ENCODE measurements around the gene LRRC27. TPM values are rescaled to one million over a fixed set of nuclear protein-coding genes. Genes with fewer than 3 reads are reported as not detected.
"Not testable (repeated sequence)": the region's sequence is repeated elsewhere in the genome, so short reads cannot be mapped to it uniquely, and the experiment has no call there.

LRRC27 gene
- total and polyA plus RNA-seq, 2 experiments from 2014 or later = 7.5 to 9.6 TPM

GRCh38 chr10:132314336-132314735 lies 17.7 kb upstream of the LRRC27 start:
- Histone ChIP-seq H3K4me3 (no peak overlapping the region), H2AFZ (no peak overlapping the region), H3K4me1 (ENCODE audit: insufficient read depth) (peaks cover 4% of the 10 kb centered on the region), H4K20me1 (ENCODE audit: insufficient read depth) (no peaks in the 10 kb centered on the region), H3K4me2 (ENCODE audit: unreplicated experiment) (no peak overlapping the region), H3K27ac (no peak overlapping the region), H3K9me2 (ENCODE audit: insufficient read depth) (no peaks in the 10 kb centered on the region), H3F3A (ENCODE audit: insufficient read depth) (peaks cover 6% of the 10 kb centered on the region), H3K9ac (no peak overlapping the region), H3K36me3 (ENCODE audit: low read depth) (no peaks in the 10 kb centered on the region), H3K27me3 (replicated peaks; ENCODE audit: insufficient read depth) (no peaks in the 10 kb centered on the region), H3K79me2 (ENCODE audit: insufficient read depth) (no peaks in the 10 kb centered on the region), H3K9me3 (ENCODE audit: low read depth) (no peaks in the 10 kb centered on the region)
- 94 to 100% methylated on average over 4 of the region's 4 CpGs for WGBS, 2 experiments (ENCODE audit: low coverage in 1 of 2, low lambda C conversion rate in 2 of 2, missing lambda C conversion rate in 2 of 2)
- no peak for TF ChIP-seq EZH2phosphoT487 (IDR thresholded peaks at IDR 0.05; ENCODE audit: insufficient read depth, low read depth)
- no peak for TF ChIP-seq EZH2 (IDR thresholded peaks at IDR 0.05; ENCODE audit: insufficient read depth, poor library complexity, severe bottlenecking)
- no peak for DNase-seq
- in situ Hi-C loops (cut with MboI) = no loop called here

GRCh38 chr10:132314881-132315280 lies 17.1 kb upstream of the LRRC27 start:
- H3K9me3 ChIP-seq (ENCODE audit: low read depth); H3K4me3 ChIP-seq; H2AFZ ChIP-seq; H3K36me3 ChIP-seq (ENCODE audit: low read depth); H3K9me2 ChIP-seq (ENCODE audit: insufficient read depth); in situ Hi-C loops (cut with MboI); H3K27me3 ChIP-seq (replicated peaks; ENCODE audit: insufficient read depth); H3K9ac ChIP-seq; H3K4me1 ChIP-seq (ENCODE audit: insufficient read depth); H3K4me2 ChIP-seq (ENCODE audit: unreplicated experiment); H4K20me1 ChIP-seq (ENCODE audit: insufficient read depth); H3K27ac ChIP-seq; H3K79me2 ChIP-seq (ENCODE audit: insufficient read depth); DNase-seq: not testable (repeated sequence)
- WGBS, 2 experiments (ENCODE audit: low coverage in 1 of 2, low lambda C conversion rate in 2 of 2, missing lambda C conversion rate in 2 of 2) = 88% methylated on average over 8 of the region's 8 CpGs
- peaks cover 12% of the 10 kb centered on the region for H3F3A ChIP-seq (ENCODE audit: insufficient read depth)

- Histone ChIP-seq H3K27me3 (replicated peaks; ENCODE audit: insufficient read depth) (no peaks in the 10 kb centered on the region), H3K36me3 (ENCODE audit: low read depth) (no peaks in the 10 kb centered on the region), H3F3A (ENCODE audit: insufficient read depth) (peaks cover 12% of the 10 kb centered on the region), H3K4me3 (no peak overlapping the region), H3K9me2 (ENCODE audit: insufficient read depth) (no peaks in the 10 kb centered on the region), H2AFZ (no peak overlapping the region), H3K4me1 (ENCODE audit: insufficient read depth) (peaks cover 20% of the 10 kb centered on the region), H3K79me2 (ENCODE audit: insufficient read depth) (peaks cover 6% of the 10 kb centered on the region; the same call in 1 of the 2 replicates), H3K9ac (no peak overlapping the region), H3K27ac (no peak overlapping the region), H3K9me3 (ENCODE audit: low read depth) (no peaks in the 10 kb centered on the region), H4K20me1 (ENCODE audit: insufficient read depth) (no peaks in the 10 kb centered on the region), H3K4me2 (ENCODE audit: unreplicated experiment) (no peak overlapping the region)
- WGBS, 2 experiments (ENCODE audit: low coverage in 1 of 2, low lambda C conversion rate in 2 of 2, missing lambda C conversion rate in 2 of 2) = 75% methylated on average over 5 of the region's 5 CpGs
- no peak for TF ChIP-seq EZH2phosphoT487 (IDR thresholded peaks at IDR 0.05; ENCODE audit: insufficient read depth, low read depth)
- no peak for TF ChIP-seq EZH2 (IDR thresholded peaks at IDR 0.05; ENCODE audit: insufficient read depth, poor library complexity, severe bottlenecking)
- DNase-seq = no peak
- in situ Hi-C loops (cut with MboI) = no loop called here
These were observed 15.9 kb upstream of the LRRC27 start for GRCh38 chr10:132316133-132316532.

- Histone ChIP-seq H3K79me2 (ENCODE audit: insufficient read depth) (peaks cover 14% of the 10 kb centered on the region; the same call in 1 of the 2 replicates), H3F3A (ENCODE audit: insufficient read depth) (peaks cover 22% of the 10 kb centered on the region), H3K4me1 (ENCODE audit: insufficient read depth) (peaks cover 21% of the 10 kb centered on the region)
- DNase-seq; H3K4me3 ChIP-seq; H4K20me1 ChIP-seq (ENCODE audit: insufficient read depth); in situ Hi-C loops (cut with MboI); H3K27me3 ChIP-seq (replicated peaks; ENCODE audit: insufficient read depth); H3K9ac ChIP-seq; H3K9me2 ChIP-seq (ENCODE audit: insufficient read depth); H3K27ac ChIP-seq; H3K36me3 ChIP-seq (ENCODE audit: low read depth); H3K4me2 ChIP-seq (ENCODE audit: unreplicated experiment); H3K9me3 ChIP-seq (ENCODE audit: low read depth); H2AFZ ChIP-seq: not testable (repeated sequence)
- 80 to 83% methylated on average over 6 of the region's 6 CpGs for WGBS, 2 experiments (ENCODE audit: low coverage in 1 of 2, low lambda C conversion rate in 2 of 2, missing lambda C conversion rate in 2 of 2)
These were observed 14.5 kb upstream of the LRRC27 start for GRCh38 chr10:132317477-132317876.
